Measurements from ENCODE around the gene CBR4.

Gene CBR4

GRCh38 chr4:169050881-169051760 is 41.1 kb upstream of the CBR4 start:
- Histone ChIP-seq H3K79me2 (ENCODE audit: control insufficient read depth, low read length) (no peaks in the 10 kb centered on the region), H3K36me3 (ENCODE audit: control insufficient read depth, low read length) (no peaks in the 10 kb centered on the region), H3K27ac (ENCODE audit: low read depth, low read length) (no peak overlapping the region), H3K4me1 (ENCODE audit: control insufficient read depth, low read length) (no peaks in the 10 kb centered on the region), H3K27me3 (ENCODE audit: control insufficient read depth, low read length) (no peaks in the 10 kb centered on the region), H3K9me3 (ENCODE audit: control insufficient read depth, insufficient read depth, low read length) (no peaks in the 10 kb centered on the region), H3K9me2 (replicated peaks; ENCODE audit: control insufficient read depth, low read length) (no peaks in the 10 kb centered on the region), H4K20me1 (ENCODE audit: control insufficient read depth, insufficient read depth, low read depth, low read length) (no peaks in the 10 kb centered on the region), H3K4me3 (ENCODE audit: low read length) (no peak overlapping the region), H3K4me2 (ENCODE audit: low read length) (no peak overlapping the region), H3F3A (ENCODE audit: control insufficient read depth, insufficient read depth) (no peaks in the 10 kb centered on the region)
- TF ChIP-seq CTCF (IDR thresholded peaks at IDR 0.05; ENCODE audit: low read depth, low read length, poor library complexity, severe bottlenecking) (no peak), EZH2phosphoT487 (IDR thresholded peaks at IDR 0.05; ENCODE audit: borderline replicate concordance, low read length) (no peak)

DNA sequence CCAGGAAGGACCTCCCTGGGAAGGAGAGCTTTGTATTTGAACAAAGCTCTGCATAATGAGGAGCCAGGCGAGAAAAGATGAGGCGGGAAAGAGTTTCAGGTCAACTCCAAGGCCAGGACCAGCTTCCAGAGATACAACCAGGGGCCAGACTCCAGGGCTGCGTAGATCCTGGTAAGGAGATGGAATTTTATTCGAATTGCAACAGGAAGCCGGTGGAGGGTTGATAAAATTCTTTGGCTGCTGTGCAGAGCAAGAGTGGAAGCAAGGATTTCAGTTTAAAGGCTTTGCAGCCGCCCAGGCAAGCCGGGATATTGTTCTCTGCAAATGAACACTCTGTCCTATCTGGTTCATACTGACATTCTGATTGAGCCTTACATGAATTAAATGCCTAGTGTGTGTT is 40.2 kb upstream of the CBR4 start:
- TF ChIP-seq EZH2phosphoT487 (IDR thresholded peaks at IDR 0.05; ENCODE audit: borderline replicate concordance, low read length) (no peak), CTCF (IDR thresholded peaks at IDR 0.05; ENCODE audit: low read depth, low read length, poor library complexity, severe bottlenecking) (no peak)
- H3K27me3 ChIP-seq (ENCODE audit: control insufficient read depth, low read length) = no peaks in the 10 kb centered on the region

DNA sequence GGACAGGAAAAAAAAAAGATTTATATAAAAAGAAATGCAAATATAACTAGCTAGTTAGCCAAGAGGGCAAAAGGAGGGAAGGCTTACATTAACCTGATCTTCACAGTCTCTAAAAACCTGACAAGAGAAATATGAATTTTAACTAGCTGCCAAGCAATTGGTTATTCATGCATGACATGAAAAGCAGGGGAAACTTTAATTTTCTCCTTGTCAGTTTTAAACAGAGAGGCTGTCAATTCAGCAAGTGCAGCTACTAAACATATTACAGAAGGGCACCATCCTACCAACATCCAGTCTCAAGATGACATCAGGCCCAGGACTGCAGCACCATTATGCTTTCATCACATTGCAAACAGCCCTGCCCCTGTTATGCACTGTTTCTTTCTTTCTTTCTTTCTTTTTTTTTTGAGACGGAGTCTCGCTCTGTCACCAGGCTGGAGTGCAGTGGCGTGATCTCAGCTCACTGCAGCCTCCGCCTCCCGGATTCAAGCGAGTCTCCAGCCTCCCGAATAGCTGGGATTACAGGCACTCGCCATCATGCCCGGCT is 38.9 kb upstream of the CBR4 start:
- Histone ChIP-seq H3F3A (ENCODE audit: control insufficient read depth, insufficient read depth) (no peaks in the 10 kb centered on the region), H3K4me2 (ENCODE audit: low read length) (no peak overlapping the region), H3K27me3 (ENCODE audit: control insufficient read depth, low read length) (no peaks in the 10 kb centered on the region), H3K36me3 (ENCODE audit: control insufficient read depth, low read length) (no peaks in the 10 kb centered on the region), H3K9me3 (ENCODE audit: control insufficient read depth, insufficient read depth, low read length) (no peaks in the 10 kb centered on the region), H4K20me1 (ENCODE audit: control insufficient read depth, insufficient read depth, low read depth, low read length) (no peaks in the 10 kb centered on the region), H3K4me1 (ENCODE audit: control insufficient read depth, low read length) (no peaks in the 10 kb centered on the region), H3K9me2 (replicated peaks; ENCODE audit: control insufficient read depth, low read length) (no peaks in the 10 kb centered on the region), H3K79me2 (ENCODE audit: control insufficient read depth, low read length) (no peaks in the 10 kb centered on the region), H3K4me3 (ENCODE audit: low read length) (no peak overlapping the region), H3K27ac (ENCODE audit: low read depth, low read length) (no peak overlapping the region)
- TF ChIP-seq EZH2phosphoT487 (IDR thresholded peaks at IDR 0.05; ENCODE audit: borderline replicate concordance, low read length) (no peak), CTCF (IDR thresholded peaks at IDR 0.05; ENCODE audit: low read depth, low read length, poor library complexity, severe bottlenecking) (no peak)

More for the DNA sequence above, 40.2 kb upstream of the CBR4 start:
- H3K9me2 ChIP-seq (replicated peaks; ENCODE audit: control insufficient read depth, low read length) = no peaks in the 10 kb centered on the region
- H3K9me3 ChIP-seq (ENCODE audit: control insufficient read depth, insufficient read depth, low read length) = no peaks in the 10 kb centered on the region
- no peaks in the 10 kb centered on the region for H4K20me1 ChIP-seq (ENCODE audit: control insufficient read depth, insufficient read depth, low read depth, low read length)
- H3K4me2 ChIP-seq (ENCODE audit: low read length) = no peak overlapping the region
- H3K36me3 ChIP-seq (ENCODE audit: control insufficient read depth, low read length) = no peaks in the 10 kb centered on the region
- no peak overlapping the region for H3K27ac ChIP-seq (ENCODE audit: low read depth, low read length)
- H3K4me3 ChIP-seq (ENCODE audit: low read length) = no peak overlapping the region
- H3F3A ChIP-seq (ENCODE audit: control insufficient read depth, insufficient read depth) = no peaks in the 10 kb centered on the region
- H3K79me2 ChIP-seq (ENCODE audit: control insufficient read depth, low read length) = no peaks in the 10 kb centered on the region
- H3K4me1 ChIP-seq (ENCODE audit: control insufficient read depth, low read length) = no peaks in the 10 kb centered on the region
